Hypothalamus (tissue), 51 donors: ENCODE data around the gene APOA1.
"Not testable (repeated sequence)": the region's sequence is repeated elsewhere in the genome, so short reads cannot be mapped to it uniquely, and the experiment has no call there.

Source experiments
- DNase-seq, 51 donors: peaks; one replicate each; lab custom pipeline; 2025; lab: John Stamatoyannopoulos, UW

The APOA1 gene

GRCh38 chr11:116822575-116822974 is 14.8 kb downstream of the APOA1 start:
- no peak for DNase-seq

GRCh38 chr11:116821050-116821918 is 16.1 kb downstream of the APOA1 start:
- no peak for DNase-seq

- no peak for DNase-seq
These were observed 18.4 kb downstream of the APOA1 start for GRCh38 chr11:116819049-116819448.

- DNase-seq = no peak
These were observed 22.9 kb downstream of the APOA1 start for GRCh38 chr11:116814502-116814901.

- no peak for DNase-seq
These were observed 23.5 kb downstream of the APOA1 start for GRCh38 chr11:116813781-116814471.

GRCh38 chr11:116813170-116813569 is 24.3 kb downstream of the APOA1 start:
- no peak for DNase-seq

GRCh38 chr11:116812109-116812508 is 25.3 kb downstream of the APOA1 start:
- DNase-seq = no peak

- DNase-seq = no peak
These were observed 26.2 kb downstream of the APOA1 start for GRCh38 chr11:116811194-116811593.

- DNase-seq = no peak
These were observed 28.9 kb downstream of the APOA1 start for GRCh38 chr11:116808262-116809175.

- no peak for DNase-seq
These were observed 29.7 kb downstream of the APOA1 start for GRCh38 chr11:116807601-116808261.

GRCh38 chr11:116804001-116804400 is 33.4 kb downstream of the APOA1 start:
- no peak for DNase-seq

GRCh38 chr11:116801662-116802061 is 35.8 kb downstream of the APOA1 start:
- DNase-seq = not testable (repeated sequence)

- no peak for DNase-seq
These were observed 36.8 kb downstream of the APOA1 start for GRCh38 chr11:116800610-116801009.

- no peak for DNase-seq
These were observed 39.1 kb downstream of the APOA1 start for GRCh38 chr11:116798368-116798767.

- DNase-seq = no peak
These were observed 39.6 kb downstream of the APOA1 start for GRCh38 chr11:116797816-116798215.

GRCh38 chr11:116796548-116796947 is 40.9 kb downstream of the APOA1 start:
- DNase-seq = no peak

GRCh38 chr11:116794851-116795250 is 42.6 kb downstream of the APOA1 start:
- DNase-seq = no peak

GRCh38 chr11:116793772-116794097 is 43.7 kb downstream of the APOA1 start:
- DNase-seq = no peak

- DNase-seq = no peak
These were observed 44.3 kb downstream of the APOA1 start for GRCh38 chr11:116792869-116793771.
